Right renal cortex interstitium (tissue), 3 donors: Measurements from ENCODE around the gene SYT1. TPM values are rescaled to one million over a fixed set of nuclear protein-coding genes. Genes with fewer than 3 reads are reported as not detected.

Experiments
- DNase-seq, 3 donors: peaks; one replicate each; pipeline ENCODE4 v3.0.0-alpha.2; 2013; ENCODE audit warnings: low read depth in 3 of 3, low spot score in 2 of 3
- polyA plus RNA-seq, 3 donors: library from polyadenylated mRNA; unstranded; fragments of 120-200 nt; gene quantifications; one replicate each; pipeline ENCODE4 v1.2.1, GENCODE V29; 2013; ENCODE audit not compliant: insufficient read length in 3 of 3

SYT1 gene
- polyA plus RNA-seq, 3 donors: 21.4 to 23.9 (median 21.8) TPM

GRCh38 chr12:79125358-79125757 lies 260.8 kb downstream of the SYT1 start:
- DNase-seq: no peak

- DNase-seq: no peak
Measured at GRCh38 chr12:79127271-79127751, 262.7 kb downstream of the SYT1 start.

GRCh38 chr12:79128956-79129355 lies 264.4 kb downstream of the SYT1 start:
- no peak for DNase-seq

- no peak for DNase-seq
Measured at GRCh38 chr12:79138872-79139271, 274.3 kb downstream of the SYT1 start.

- no peak for DNase-seq
Measured at GRCh38 chr12:79140711-79141110, 276.1 kb downstream of the SYT1 start.

- DNase-seq: no peak
Measured at GRCh38 chr12:79141776-79142175, 277.2 kb downstream of the SYT1 start.

GRCh38 chr12:79143803-79144202 lies 279.2 kb downstream of the SYT1 start:
- no peak for DNase-seq

GRCh38 chr12:79151956-79152355 lies 287.4 kb downstream of the SYT1 start:
- DNase-seq: no peak

- no peak for DNase-seq
Measured at GRCh38 chr12:79155683-79156082, 291.1 kb downstream of the SYT1 start.

- DNase-seq: no peak
Measured at GRCh38 chr12:79156846-79157463, 292.4 kb downstream of the SYT1 start.

GRCh38 chr12:79161249-79161934 lies 296.8 kb downstream of the SYT1 start:
- DNase-seq: no peak

- no peak for DNase-seq
Measured at GRCh38 chr12:79162147-79162772, 297.7 kb downstream of the SYT1 start.

GRCh38 chr12:79162948-79163347 lies 298.4 kb downstream of the SYT1 start:
- DNase-seq: no peak

- no peak for DNase-seq
Measured at GRCh38 chr12:79164890-79165289, 300.3 kb downstream of the SYT1 start.

GRCh38 chr12:79168687-79169086 lies 304.1 kb downstream of the SYT1 start:
- DNase-seq: no peak

- no peak for DNase-seq
Measured at GRCh38 chr12:79174626-79175025, 310.1 kb downstream of the SYT1 start.

- DNase-seq: no peak
Measured at GRCh38 chr12:79183003-79183402, 318.4 kb downstream of the SYT1 start.

- no peak for DNase-seq
Measured at GRCh38 chr12:79183926-79184325, 319.4 kb downstream of the SYT1 start.

- no peak for DNase-seq
Measured at GRCh38 chr12:79186506-79186905, 321.9 kb downstream of the SYT1 start.

GRCh38 chr12:79187032-79187431 lies 322.5 kb downstream of the SYT1 start:
- no peak for DNase-seq

GRCh38 chr12:79191391-79191790 lies 326.8 kb downstream of the SYT1 start:
- DNase-seq: no peak

GRCh38 chr12:79194595-79194994 lies 330.0 kb downstream of the SYT1 start:
- DNase-seq: no peak
